A549 (cell line): ENCODE measurements around the gene FBXO31. TPM values are rescaled to one million over a fixed set of nuclear protein-coding genes. Genes with fewer than 3 reads are reported as not detected.
A peak's percentile ranks its signal among the peaks of the same experiment; 100 is the strongest.

ENCODE experiments used
- ATAC-seq, 2 experiments: fragments of 200-7000 bp in 1 of 2; fragments of >200 bp in 1 of 2; cut with Nextera tagmentation in 1 of 2; cut with Tn5 transposase in 1 of 2; 3 replicates each; pipeline versions ENCODE4 v1.8.0 to v1.9.1; 2018 to 2020; ENCODE audit warnings: mild to moderate bottlenecking in 1 of 2, moderate library complexity in 1 of 2
- CTCF ChIA-PET: fragments of 300-600 bp; sonication (Branson Sonifier 250); formaldehyde crosslinking; extraction: SDS; loops from one replicate; lab custom pipeline; 2021; ENCODE audit warnings: antibody characterized with exemption, inconsistent platforms; lab: Yijun Ruan, JAX
- POLR2A ChIA-PET: fragments of 350-600 bp; formaldehyde crosslinking; extraction: SDS; loops from one replicate; lab custom pipeline; 2021; ENCODE audit warnings: antibody characterized with exemption, inconsistent platforms; lab: Yijun Ruan, JAX
- DNase-seq, 2 experiments: peaks; one replicate each; pipeline versions ENCODE4 v3.0.0 to v3.0.0-alpha.2; 2011 to 2016; ENCODE audit warnings: low read depth in 1 of 2, low spot score in 1 of 2
- FAIRE-seq: peaks from 2 replicates; lab custom pipeline; 2011; peaks lifted over from hg19 to GRCh38; lab: Jason Lieb, UNC
- H3K27ac ChIP-seq, 2 experiments: fragments of >200 bp; sonication (Bioruptor Twin); formaldehyde crosslinking; 3 replicates each; pipeline ENCODE4 v1.5.1; 2016 to 2017
- H3K4me1 ChIP-seq: fragments of >200 bp; sonication (Bioruptor Twin); formaldehyde crosslinking; 3 replicates; pipeline ENCODE4 v1.6.1; 2016
- H3K4me2 ChIP-seq: fragments of >200 bp; sonication (Bioruptor Twin); formaldehyde crosslinking; 3 replicates; pipeline ENCODE4 v1.6.1; 2016
- H3K4me3 ChIP-seq: fragments of >200 bp; sonication (Bioruptor Twin); formaldehyde crosslinking; 3 replicates; pipeline ENCODE4 v1.5.1; 2016
- H3K9me3 ChIP-seq: fragments of >200 bp; sonication (Bioruptor Twin); formaldehyde crosslinking; 3 replicates; pipeline ENCODE4 v1.6.1; 2016
- CBX2 ChIP-seq: fragments of 200-600 bp; sonication (generic); IDR thresholded peaks from 2 replicates; pipeline ENCODE4 v1.6.1; 2016; ENCODE audit warnings: low read depth, mild to moderate bottlenecking, borderline replicate concordance
- CHD2 ChIP-seq: fragments of 150-350 bp; IDR thresholded peaks from 2 replicates; pipeline ENCODE4 v1.6.1; 2014; ENCODE audit warnings: low read length; ENCODE audit not compliant: partially characterized antibody
- CHD4 ChIP-seq: fragments of 200-600 bp; sonication (generic); IDR thresholded peaks from 2 replicates; pipeline ENCODE4 v1.6.1; 2016; ENCODE audit warnings: antibody characterized with exemption, mild to moderate bottlenecking, borderline replicate concordance
- EHF ChIP-seq: fragments of 250-450 bp; sonication (Bioruptor Pico); IDR thresholded peaks from 2 replicates; pipeline ENCODE4 v1.5.0; 2020; ENCODE audit warnings: mild to moderate bottlenecking
- EHMT2 ChIP-seq: fragments of 200-600 bp; sonication (generic); IDR thresholded peaks from 2 replicates; pipeline ENCODE4 v1.6.1; 2016; ENCODE audit warnings: antibody characterized with exemption, low read depth, mild to moderate bottlenecking, moderate library complexity
- ELK1 ChIP-seq: fragments of 150-350 bp; IDR thresholded peaks from 2 replicates; pipeline ENCODE4 v1.6.1; 2014; ENCODE audit warnings: low read depth, mild to moderate bottlenecking, low read length
- ESRRA ChIP-seq: fragments of 150-350 bp; IDR thresholded peaks from 2 replicates; pipeline ENCODE4 v1.6.1; 2014; ENCODE audit warnings: mild to moderate bottlenecking, low read length, borderline replicate concordance
- GATA3 ChIP-seq: IDR thresholded peaks from 2 replicates; pipeline ENCODE4 v1.6.1; 2012; ENCODE audit warnings: borderline replicate concordance
- HDAC2 ChIP-seq: fragments of 200-600 bp; sonication (generic); IDR thresholded peaks from 2 replicates; pipeline ENCODE4 v1.6.1; 2016
- HEYL ChIP-seq: fragments of 250-450 bp; sonication (Bioruptor Pico); IDR thresholded peaks from 2 replicates; pipeline ENCODE4 v1.8.0; 2021; ENCODE audit warnings: mild to moderate bottlenecking, moderate library complexity
- HMGXB4 ChIP-seq: fragments of 250-450 bp; sonication (Bioruptor Pico); IDR thresholded peaks from 2 replicates; pipeline ENCODE4 v1.5.0; 2021; ENCODE audit warnings: mild to moderate bottlenecking, moderate library complexity, borderline replicate concordance
- HOXA7 ChIP-seq: fragments of 250-450 bp; sonication (Bioruptor Pico); IDR thresholded peaks from 2 replicates; pipeline ENCODE4 v1.5.0; 2020; ENCODE audit warnings: mild to moderate bottlenecking, moderate library complexity
- HOXB13 ChIP-seq: fragments of 250-450 bp; sonication (Bioruptor Pico); IDR thresholded peaks from 2 replicates; pipeline ENCODE4 v1.5.0; 2020; ENCODE audit warnings: low read depth, mild to moderate bottlenecking, moderate library complexity
- KDM1A ChIP-seq: fragments of 200-600 bp; sonication (generic); IDR thresholded peaks from 2 replicates; pipeline ENCODE4 v1.6.1; 2016; ENCODE audit warnings: low read depth, mild to moderate bottlenecking
- KDM5A ChIP-seq: fragments of 200-600 bp; sonication (generic); IDR thresholded peaks from 2 replicates; pipeline ENCODE4 v1.6.1; 2016; ENCODE audit warnings: antibody characterized with exemption, mild to moderate bottlenecking
- MAFK ChIP-seq: fragments of 450-650 bp; IDR thresholded peaks from 2 replicates; pipeline ENCODE4 v1.6.1; 2014; ENCODE audit not compliant: partially characterized antibody
- MYC ChIP-seq: IDR thresholded peaks from 2 replicates; pipeline ENCODE4 v1.6.1; 2012; ENCODE audit warnings: mild to moderate bottlenecking, inconsistent platforms, low read length, improper control_type of control experiment, borderline replicate concordance
- NPAS2 ChIP-seq: fragments of 250-450 bp; sonication (Bioruptor Pico); IDR thresholded peaks from 2 replicates; pipeline ENCODE4 v1.8.0; 2022; ENCODE audit warnings: mild to moderate bottlenecking, moderate library complexity, borderline replicate concordance
- PBX3 ChIP-seq: IDR thresholded peaks from 2 replicates; pipeline ENCODE4 v1.6.1; 2012
- POLR2A ChIP-seq: IDR thresholded peaks from 2 replicates; pipeline ENCODE4 v1.6.1; 2012; ENCODE audit warnings: mild to moderate bottlenecking, low read length
- RCOR1 ChIP-seq: fragments of 150-350 bp; IDR thresholded peaks from 2 replicates; pipeline ENCODE4 v1.6.1; 2014; ENCODE audit warnings: antibody characterized with exemption, low read length, low read depth
- REST ChIP-seq: fragments of 200-600 bp; sonication (generic); IDR thresholded peaks from 2 replicates; pipeline ENCODE4 v1.6.1; 2016; ENCODE audit warnings: antibody characterized with exemption, mild to moderate bottlenecking, moderate library complexity
- RFX5 ChIP-seq: fragments of 450-650 bp; IDR thresholded peaks from 2 replicates; pipeline ENCODE4 v1.7.1; 2014; ENCODE audit warnings: antibody characterized with exemption, mild to moderate bottlenecking, moderate library complexity
- TFCP2L1 ChIP-seq: fragments of 250-450 bp; sonication (Bioruptor Pico); IDR thresholded peaks from 2 replicates; pipeline ENCODE4 v1.5.0; 2021; ENCODE audit warnings: mild to moderate bottlenecking
- TP53 ChIP-seq: fragments of 250-450 bp; sonication (Bioruptor Pico); IDR thresholded peaks from 2 replicates; pipeline ENCODE4 v1.5.0; 2021; ENCODE audit warnings: mild to moderate bottlenecking, moderate library complexity
- USF2 ChIP-seq: fragments of 450-650 bp; IDR thresholded peaks from 2 replicates; pipeline ENCODE4 v1.6.1; 2014; ENCODE audit warnings: antibody characterized with exemption
- ZFP36 ChIP-seq: fragments of 450-650 bp; IDR thresholded peaks from 2 replicates; pipeline ENCODE4 v1.6.1; 2014; ENCODE audit warnings: borderline replicate concordance; ENCODE audit not compliant: partially characterized antibody
- ZSCAN20 ChIP-seq: fragments of 250-450 bp; sonication (Bioruptor Pico); IDR thresholded peaks from 2 replicates; pipeline ENCODE4 v1.8.0; 2022; ENCODE audit warnings: mild to moderate bottlenecking, moderate library complexity
- WGBS: methylation state at CpG from one replicate; pipeline ENCODE4 v1.1.6; 2017; ENCODE audit errors: missing lambda C conversion rate; 5-methylcytosine and 5-hydroxymethylcytosine counted together
- polyA plus RNA-seq, 4 experiments: library from polyadenylated mRNA; depleted of rRNA in 3 of 4; stranded (reverse); fragments of >200 nt; fragmentation: RNase III in 1 of 4; extraction: RNeasy Plus Mini Kit Qiagen cat#74134 plus additional on column Dnase treatment in 1 of 4; gene quantifications; 2 replicates in 3 of 4; 3 replicates in 1 of 4; pipeline ENCODE4 v1.2.3, GENCODE V29; 2011 to 2017

Gene FBXO31
- polyA plus RNA-seq, 2 of the 4 experiments (the other 2 are of a cell fraction), result 10.5 to 11.1 TPM

- Histone ChIP-seq H3K9me3 (no peaks in the 10 kb centered on the region), H3K4me2 (no peak overlapping the region)
- TF ChIP-seq CHD2 (no peak), RFX5 (no peak), HOXB13 (no peak), ZSCAN20 (CRISPR knock-in tag) (no peak), TFCP2L1 (CRISPR knock-in tag) (no peak), MYC (no peak), CHD4 (no peak), MAFK (no peak), TP53 (CRISPR knock-in tag) (no peak), PBX3 (no peak), ELK1 (no peak), USF2 (no peak), EHMT2 (no peak), HDAC2 (no peak), EHF (no peak), HEYL (no peak), ZFP36 (no peak), KDM5A (no peak), POLR2A (no peak), REST (no peak)
- TF ChIP-seq, all 56 proteins: peak for 0
- ChIA-PET POLR2A (no interaction called here), CTCF (interaction anchor here (1.2 to 1.7 kb wide), 3 partner anchors 9 to 229 kb away, joined by 3 to 11 read pairs (median 6); no protein-coding TSS in a partner anchor)
- no peak overlapping the region for H3K4me3 ChIP-seq
- no peak for DNase-seq
- ATAC-seq, result no peak
- no peak overlapping the region for H3K27ac ChIP-seq
- H3K4me1 ChIP-seq, result no peaks in the 10 kb centered on the region
- no peak for FAIRE-seq
- 86% methylated on average over 26 of the region's 26 CpGs for WGBS
Observed at GRCh38 chr16:87407511-87408112, 24.0 kb upstream of the FBXO31 start.

- ATAC-seq, result 0 out of 6 replicates have a peak, but pooled peaks of 1 of the 2 experiments have one; percentile 12
- POLR2A ChIA-PET, result no interaction called here
- DNase-seq, result no peak
- CTCF ChIA-PET, result interaction anchor here (1.5 to 1.9 kb wide), 5 partner anchors 8 to 230 kb away, joined by 3 to 11 read pairs (median 6); no protein-coding TSS in a partner anchor
- no peak overlapping the region for H3K27ac ChIP-seq
- WGBS, result 93% methylated on average over 14 of the region's 14 CpGs
- H3K4me3 ChIP-seq, result no peak overlapping the region
- no peak for FAIRE-seq
- H3K9me3 ChIP-seq, result no peaks in the 10 kb centered on the region
- no peaks in the 10 kb centered on the region for H3K4me1 ChIP-seq
- H3K4me2 ChIP-seq, result no peak overlapping the region
- TF ChIP-seq HMGXB4 (CRISPR knock-in tag), result no peak
- TF ChIP-seq TFCP2L1 (CRISPR knock-in tag), result no peak
- TF ChIP-seq CBX2, result no peak
- no peak for TF ChIP-seq ESRRA
- TF ChIP-seq HOXA7 (CRISPR knock-in tag), result no peak
- no peak for TF ChIP-seq GATA3
- TF ChIP-seq RCOR1, result no peak
- no peak for TF ChIP-seq ZFP36
- TF ChIP-seq PBX3, result no peak
- no peak for TF ChIP-seq KDM1A
- no peak for TF ChIP-seq NPAS2
- TF ChIP-seq EHF, result no peak
- no peak for TF ChIP-seq HOXB13
Observed at GRCh38 chr16:87406495-87407088, 23.0 kb upstream of the FBXO31 start.
